Measurements from ENCODE around the gene GTPBP3.
A peak's percentile ranks its signal among the peaks of the same experiment; 100 is the strongest.

The GTPBP3 gene

DNA sequence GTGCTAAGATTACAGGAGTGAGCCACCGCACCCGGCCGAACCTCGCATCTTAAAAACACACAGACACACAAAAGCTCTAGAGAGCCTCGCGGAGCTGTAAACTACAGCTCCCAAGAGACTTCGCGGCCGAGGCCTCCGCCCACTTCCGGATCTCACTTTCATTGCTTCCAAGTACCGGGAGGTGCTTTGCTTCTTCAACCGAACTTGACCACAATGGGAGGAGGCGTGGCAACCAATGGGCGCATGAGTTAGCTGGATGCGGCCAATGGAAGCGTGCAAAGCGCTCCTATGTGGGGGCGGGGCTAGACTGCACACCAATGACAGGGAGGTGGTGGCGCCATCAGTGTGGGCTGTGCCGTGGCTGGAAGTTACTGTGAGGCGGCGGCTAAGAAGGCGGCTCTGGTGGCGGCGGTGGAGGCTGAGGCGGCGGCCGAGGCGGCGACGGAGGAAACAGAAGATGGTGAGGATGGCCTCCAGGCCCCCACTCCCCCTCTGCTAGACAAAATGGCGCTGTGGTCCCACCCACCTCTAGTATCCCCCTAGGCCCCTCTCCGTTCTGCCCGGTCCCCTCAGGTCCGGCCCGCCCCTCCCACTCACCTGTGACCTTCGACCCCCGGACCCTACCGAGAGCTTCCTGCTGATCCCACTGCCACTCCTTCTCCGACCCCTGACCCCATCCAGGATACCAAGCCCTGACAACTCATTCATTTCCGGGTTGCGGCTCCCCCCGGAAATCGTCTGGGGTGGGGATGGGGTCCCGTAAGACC is 28.0 kb upstream of the GTPBP3 start, which contains the start of gene DDA1:
Gene DDA1, plus strand, starts transcription at position 366 of the 767 bp plus-strand sequence. Its CDS starts 92 bp downstream, at position 458.
- peak; percentile 100 for DNase-seq

DNA sequence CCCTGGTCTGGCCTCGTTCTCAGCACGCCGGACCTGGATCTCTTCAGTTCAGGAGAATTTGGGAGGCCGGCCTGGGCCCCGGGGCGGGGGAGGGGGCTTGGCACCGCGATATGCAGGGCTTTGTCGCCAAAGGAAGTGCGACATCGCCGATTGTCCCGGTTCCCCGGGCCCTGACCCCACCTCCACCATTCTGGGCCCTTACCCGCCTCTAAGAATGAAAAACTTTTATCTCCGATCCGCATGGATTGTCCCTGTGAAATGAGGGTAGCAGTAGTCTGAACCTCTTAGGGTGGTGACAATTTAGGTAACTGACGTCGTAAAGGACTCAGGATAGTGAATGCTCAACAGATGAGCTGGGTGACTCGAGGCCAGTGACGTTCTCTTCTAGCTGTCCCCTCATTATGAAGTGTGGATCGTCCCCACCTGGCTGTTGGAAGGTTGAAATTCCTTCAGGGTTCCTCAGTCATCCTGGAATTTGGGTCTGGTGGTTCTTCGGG is 27.3 kb upstream of the GTPBP3 start:
- no peak for DNase-seq

DNA sequence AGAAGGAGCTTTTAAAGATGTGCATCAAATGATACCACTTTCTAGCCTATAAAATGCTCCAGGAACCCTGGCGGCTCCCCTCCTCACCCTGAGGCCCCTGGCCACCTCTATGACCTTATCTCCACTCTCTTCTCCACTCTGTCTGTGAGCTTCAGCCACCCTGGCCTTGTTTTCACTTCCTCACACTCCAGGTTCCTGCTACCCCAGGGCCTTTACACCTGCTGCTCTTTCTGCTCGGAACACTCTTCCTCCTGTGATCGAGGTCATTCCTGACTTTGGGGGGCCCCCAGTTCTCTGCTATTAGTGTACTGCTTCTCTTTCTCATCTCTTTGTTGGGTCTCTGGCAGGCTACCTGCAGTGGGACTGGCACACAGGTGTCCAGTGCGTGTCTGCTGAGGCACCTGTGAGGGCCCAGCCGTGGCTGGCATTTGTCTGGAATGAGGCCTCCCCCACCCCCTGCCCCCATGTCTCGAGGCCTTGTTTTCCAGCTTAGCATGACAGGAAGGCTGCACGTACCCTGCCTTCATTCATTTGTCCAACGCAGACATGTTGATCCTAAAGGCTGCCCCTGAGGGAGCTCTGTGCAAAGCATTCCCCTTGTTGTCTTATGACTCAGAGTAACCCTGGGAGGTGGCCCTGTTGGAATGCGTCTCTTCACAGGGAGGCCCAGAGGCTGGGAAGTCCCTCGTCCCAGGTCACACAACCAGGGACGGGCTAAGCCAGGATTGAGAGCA is 25.7 kb upstream of the GTPBP3 start:
- peak; percentile 8 for DNase-seq

DNA sequence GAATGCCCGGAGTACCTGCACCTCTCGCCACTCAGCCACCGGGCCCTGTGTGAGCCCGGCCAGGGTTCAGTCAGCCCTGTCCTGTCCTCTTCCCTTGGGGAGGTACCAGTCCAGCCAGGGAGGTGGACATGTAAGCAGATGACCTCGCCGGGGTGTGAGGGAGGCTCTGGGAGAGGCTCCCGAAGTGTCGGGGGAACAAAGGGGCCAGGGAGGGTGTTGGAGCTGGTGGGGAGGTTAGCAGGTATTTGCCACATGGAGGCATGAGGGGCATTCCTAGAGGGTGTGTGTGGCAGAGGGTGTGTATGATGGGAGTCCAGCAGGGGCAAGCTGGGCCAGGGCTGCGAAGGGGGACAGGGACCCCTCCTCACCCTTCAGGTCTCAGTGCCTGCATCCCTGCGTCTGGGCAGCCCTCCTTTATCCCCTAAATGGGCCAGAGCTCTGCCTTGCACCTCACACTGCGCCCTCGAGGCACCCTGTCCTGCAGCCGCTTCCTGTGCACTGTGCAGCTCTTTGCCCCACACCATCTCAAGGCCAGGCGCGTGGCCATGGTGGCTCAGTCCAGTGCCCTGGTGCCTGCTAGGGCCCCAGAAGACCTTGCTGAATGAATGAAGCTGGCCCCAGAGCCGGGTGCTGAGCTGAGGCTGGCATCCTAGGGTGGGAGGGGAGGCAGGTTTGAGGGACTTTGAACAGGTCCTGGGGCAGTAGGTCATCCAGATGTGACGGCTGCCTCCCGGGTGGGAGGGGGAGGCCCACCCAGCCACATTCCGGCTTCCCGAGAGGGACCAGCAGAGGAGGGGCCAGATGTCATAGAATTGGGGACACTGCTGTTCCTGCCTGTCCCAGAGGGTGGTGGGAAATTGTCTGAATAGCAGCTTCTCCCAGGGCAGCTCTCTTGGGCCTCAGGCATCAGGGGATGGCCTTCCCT is 24.9 kb upstream of the GTPBP3 start:
- DNase-seq = no peak

DNA sequence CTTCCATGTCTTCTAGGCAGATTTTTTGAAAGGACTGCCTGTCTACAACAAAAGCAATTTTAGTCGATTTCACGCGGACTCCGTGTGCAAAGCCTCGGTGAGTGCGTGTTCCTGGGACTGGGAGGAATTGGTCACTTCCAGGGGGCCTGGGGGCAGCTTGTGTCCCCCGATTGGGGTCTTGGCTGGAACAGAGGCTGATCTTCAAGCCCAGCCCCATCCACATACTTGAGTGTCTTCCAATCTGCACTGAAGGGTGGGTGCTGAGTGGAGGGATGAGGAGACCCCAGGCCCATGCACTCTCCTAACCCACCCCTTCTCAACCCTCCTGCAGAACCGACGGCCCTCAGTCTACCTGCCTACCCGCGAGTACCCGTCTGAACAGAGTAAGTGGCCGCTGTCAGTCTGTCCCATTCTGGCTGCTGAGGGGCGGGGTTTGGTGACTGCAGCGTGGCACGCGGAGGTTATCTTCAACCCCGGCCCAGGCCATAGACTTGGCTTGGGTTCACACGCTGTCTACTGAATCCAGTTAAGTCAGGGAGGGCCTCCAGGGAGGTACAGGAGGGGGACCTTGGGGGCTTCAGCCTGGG is 23.3 kb upstream of the GTPBP3 start:
- no peak for DNase-seq

DNA sequence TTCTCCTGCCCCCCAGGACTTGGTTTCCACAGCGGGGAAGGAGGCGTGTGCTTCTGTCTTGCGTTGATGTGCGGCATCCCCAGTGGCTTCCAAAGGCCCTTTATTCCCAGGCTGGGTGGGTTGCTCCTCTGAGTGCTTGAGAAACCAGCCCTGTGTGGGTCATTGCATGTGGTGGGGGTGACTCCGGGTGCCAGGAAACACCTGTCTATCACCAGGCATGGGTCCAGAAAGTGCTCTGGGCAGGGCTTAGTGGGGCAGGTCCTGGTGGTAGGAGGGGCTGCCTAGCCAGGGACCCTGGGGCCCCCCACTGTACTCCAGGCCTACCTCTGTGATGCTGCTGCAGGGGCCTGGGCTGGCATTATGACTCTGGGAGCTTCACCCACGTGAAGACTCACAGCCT is 18.4 kb upstream of the GTPBP3 start:
- DNase-seq = no peak

- DNase-seq = no peak
Observed at GRCh38 chr19:17319473-17320238, 17.7 kb upstream of the GTPBP3 start.

DNA sequence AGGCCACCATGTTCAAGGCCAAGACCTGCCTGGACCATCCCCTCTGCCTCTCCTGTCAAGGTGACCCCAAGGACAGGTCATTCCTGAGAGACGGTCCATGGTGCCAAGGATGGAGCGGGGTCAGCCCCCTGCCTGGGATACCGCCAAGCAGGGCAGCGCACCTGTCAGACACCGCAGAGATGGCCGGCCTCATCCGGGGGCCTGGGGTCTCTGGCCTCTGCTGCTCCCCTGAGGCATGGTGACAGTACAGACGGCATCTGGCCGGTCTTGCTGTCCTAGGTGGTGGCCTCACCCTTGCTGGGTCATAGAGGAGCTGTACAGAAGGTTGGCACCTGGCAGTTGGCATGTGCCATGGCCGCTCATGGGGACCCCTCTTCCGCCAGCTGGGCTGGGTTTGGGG is 16.9 kb upstream of the GTPBP3 start:
- no peak for DNase-seq

DNA sequence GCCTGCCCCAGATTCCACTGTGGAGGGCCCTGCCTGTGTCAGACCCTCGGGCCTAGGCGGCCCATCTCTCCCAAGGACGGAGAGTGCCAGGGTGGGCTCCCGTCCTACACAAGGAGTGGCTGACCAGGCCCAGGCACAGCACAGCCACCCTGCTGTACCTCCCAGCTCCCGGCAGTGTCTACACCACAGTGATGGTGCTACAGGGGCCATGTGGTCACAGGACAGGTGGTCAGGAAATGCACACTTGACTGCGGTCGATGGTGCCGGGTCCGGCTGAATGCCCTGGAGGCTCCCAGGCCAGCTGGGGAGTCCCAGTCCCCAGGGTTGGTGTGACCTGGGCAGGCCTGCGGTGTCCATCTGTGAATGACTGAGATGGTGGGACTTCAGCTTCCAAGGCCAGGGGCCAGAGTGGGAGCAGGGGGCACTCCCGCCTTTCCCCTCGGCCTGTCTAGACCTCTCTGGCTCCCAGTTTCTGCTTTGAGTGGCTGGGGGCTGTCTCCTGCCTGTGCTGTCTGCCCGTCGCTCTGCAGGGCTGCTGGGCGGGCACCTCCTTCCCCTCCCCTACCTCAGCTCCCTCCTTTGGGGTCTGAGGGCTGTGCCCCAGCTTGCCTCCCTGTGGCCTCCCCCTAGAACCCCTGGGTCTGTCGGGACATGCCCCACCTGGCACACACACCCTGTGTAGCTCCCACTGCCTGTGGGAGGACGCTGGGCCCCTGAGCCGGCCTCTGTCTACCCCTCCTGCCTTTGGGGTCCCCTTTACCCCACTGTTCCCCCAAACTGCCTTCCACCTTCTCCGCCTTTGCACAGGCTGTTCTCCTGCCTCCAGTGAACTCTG is 15.5 kb upstream of the GTPBP3 start:
- DNase-seq = no peak

- DNase-seq = no peak
Observed at GRCh38 chr19:17322854-17323253, 14.5 kb upstream of the GTPBP3 start.

DNA sequence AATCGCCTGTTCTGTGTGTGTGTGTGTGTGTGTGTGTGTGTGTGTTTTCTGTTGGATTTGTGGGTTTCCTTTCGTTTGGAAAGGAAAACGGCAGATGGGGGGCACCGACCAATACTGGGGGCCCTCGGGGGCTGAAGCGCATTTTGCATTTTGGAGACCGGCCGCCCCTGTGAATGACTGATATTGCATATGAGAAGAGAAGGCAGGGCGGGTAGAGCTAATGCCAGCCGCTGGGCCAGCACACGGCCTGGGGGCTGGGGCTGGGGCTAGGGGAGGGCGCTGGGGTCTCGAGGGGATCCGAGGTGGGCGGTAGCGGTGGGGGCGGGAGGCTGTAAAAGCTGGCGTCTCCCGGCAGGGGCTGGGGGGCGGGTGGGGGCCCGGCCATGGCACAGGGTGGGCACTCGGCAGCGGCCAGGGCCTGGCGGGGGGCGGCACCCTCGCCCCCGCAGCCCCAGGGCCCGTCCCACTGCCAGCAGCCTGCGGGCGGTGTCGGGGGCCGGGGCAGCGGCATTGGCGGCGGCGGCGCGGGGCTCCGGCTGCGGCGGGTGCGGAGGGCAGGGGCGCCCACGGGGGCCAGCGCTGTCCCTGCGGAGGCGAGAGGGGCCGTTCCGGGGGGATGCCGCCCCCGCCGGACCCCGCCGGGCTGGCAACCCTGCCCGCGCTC is 13.9 kb upstream of the GTPBP3 start:
- no peak for DNase-seq

DNA sequence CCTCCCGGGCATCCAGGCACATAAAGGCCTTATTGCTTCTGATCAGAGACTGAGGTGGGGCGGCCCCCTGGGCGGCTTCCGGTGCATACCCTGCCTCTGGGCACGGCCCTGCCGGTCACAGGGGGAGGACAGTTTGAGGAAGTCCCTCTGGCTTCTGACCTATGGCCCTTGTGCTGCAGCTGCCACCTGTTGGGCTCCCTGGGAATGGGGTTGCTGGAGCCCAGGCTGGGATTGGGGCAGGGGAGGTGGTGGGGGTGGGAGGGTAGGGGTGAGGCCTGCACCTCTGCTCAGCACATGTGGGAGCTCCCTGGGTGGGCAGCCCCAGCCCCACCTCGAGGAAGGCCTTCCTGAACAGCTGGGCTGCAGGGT is 13.4 kb upstream of the GTPBP3 start:
- no peak for DNase-seq

- DNase-seq = no peak
Observed at GRCh38 chr19:17324357-17325114, 12.8 kb upstream of the GTPBP3 start.

DNA sequence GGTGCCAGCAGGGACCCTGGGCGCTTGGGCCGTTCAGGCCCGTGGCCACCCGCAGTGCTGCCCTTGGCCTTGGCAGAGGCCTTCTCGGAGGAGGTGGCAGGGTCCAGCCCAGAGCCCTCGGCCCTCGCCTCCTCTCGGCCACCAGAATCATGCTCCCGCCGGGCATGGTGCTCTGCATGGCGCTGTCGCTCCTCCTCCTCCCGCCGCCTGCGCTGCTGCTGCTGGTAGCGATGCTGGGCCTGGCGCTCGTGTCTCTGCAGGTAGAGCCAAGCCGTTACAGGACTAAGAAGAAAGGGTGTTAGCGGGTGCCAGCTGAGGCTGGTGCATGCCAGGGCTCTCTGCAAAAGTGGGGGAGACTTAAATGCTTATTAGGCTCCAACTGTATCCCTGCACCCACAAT is 12.2 kb upstream of the GTPBP3 start:
- DNase-seq = no peak

DNA sequence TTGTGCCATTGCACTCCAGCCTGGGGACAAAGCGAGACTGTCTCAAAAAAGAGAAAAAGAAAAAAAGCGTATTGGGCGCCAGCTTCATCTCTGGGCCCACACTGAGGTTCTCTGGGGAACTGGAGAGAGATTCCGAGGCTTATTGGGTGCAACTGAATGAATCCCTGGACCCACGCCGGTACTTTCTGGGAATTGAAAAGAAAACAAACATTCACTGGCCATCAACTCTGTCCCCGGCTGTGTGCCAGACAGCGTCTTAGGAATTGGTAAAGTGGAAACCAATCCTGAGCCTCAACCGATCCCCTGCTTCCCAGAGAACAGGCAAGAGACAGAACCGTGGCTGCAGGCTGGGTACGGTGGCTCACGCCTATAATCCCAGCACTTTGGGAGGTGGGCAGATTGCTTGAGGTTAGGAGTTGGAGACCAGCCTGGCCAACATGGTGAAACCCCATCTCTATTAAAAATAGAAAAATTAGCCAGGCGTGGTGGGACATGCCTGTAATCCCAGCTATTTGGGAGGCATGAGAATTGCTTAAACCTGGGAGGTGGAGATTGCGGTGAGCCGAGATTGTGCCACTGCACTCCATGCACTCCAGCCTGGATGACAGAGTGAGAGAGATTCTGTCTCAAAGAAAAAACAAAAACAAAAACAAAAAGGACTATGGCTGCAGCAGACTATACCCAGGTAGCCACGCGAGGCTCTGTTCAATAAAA is 11.3 kb upstream of the GTPBP3 start:
- DNase-seq = no peak

GRCh38 chr19:17326595-17326966 is 10.8 kb upstream of the GTPBP3 start:
- DNase-seq = no peak

GRCh38 chr19:17327068-17327653 is 10.2 kb upstream of the GTPBP3 start:
- no peak for DNase-seq

Data from right hindlimb (tissue), 1 donor.